K562 (cell line): ENCODE results near the gene LTBR. TPM values are rescaled to one million over a fixed set of nuclear protein-coding genes. Genes with fewer than 3 reads are reported as not detected.

Experiments
- ATAC-seq: fragments of 200-7000 bp; cut with Tn5 transposase; 3 replicates; pipeline ENCODE4 v1.9.1; 2020; ENCODE audit warnings: moderate library complexity
- BruUV-seq: library from RNA; stranded (reverse); fragments of 400-500 nt; replicated peaks from 2 replicates; lab custom pipeline; 2021; lab: Mats Ljungman, UMichigan
- CTCF ChIA-PET: fragments of 300-600 bp; formaldehyde crosslinking; extraction: SDS; loops from one replicate; lab custom pipeline; 2021; ENCODE audit warnings: low intra/inter-chr PET ratio; lab: Yijun Ruan, JAX
- POLR2A ChIA-PET: fragments of 300-600, 350-650 bp; sonication (Branson Sonifier 250); formaldehyde crosslinking; extraction: SDS; loops from one replicate; lab custom pipeline; 2021; ENCODE audit warnings: antibody characterized with exemption, inconsistent platforms; lab: Yijun Ruan, JAX
- DNase-seq, 4 experiments: peaks; one replicate each; pipeline versions ENCODE4 v3.0.0 to v3.0.0-alpha.2; 2011 to 2018; ENCODE audit warnings: low spot score in 3 of 4, mixed read lengths in 3 of 4; ENCODE audit errors: extremely low read depth in 1 of 4
- FAIRE-seq: peaks from 2 replicates; lab custom pipeline; 2011; peaks lifted over from hg19 to GRCh38; lab: Jason Lieb, UNC
- H2AFZ ChIP-seq: 2 replicates; pipeline ENCODE4 v1.6.0; 2011; ENCODE audit warnings: low read depth, low read length, control low read depth, inconsistent platforms
- H3K27ac ChIP-seq: fragments of 200-600 bp; 3 replicates; pipeline ENCODE4 v1.8.0; 2011; ENCODE audit warnings: low read depth, mild to moderate bottlenecking, control low read depth, inconsistent platforms, low read length, moderate library complexity, mixed read lengths; ENCODE audit errors: extremely low read depth
- H3K27me3 ChIP-seq, 2 experiments: fragments of 300-600 bp in 1 of 2; 2 replicates in 1 of 2; 3 replicates in 1 of 2; pipeline versions ENCODE4 v1.6.0 to v1.8.0; 2011; ENCODE audit warnings: inconsistent platforms in 2 of 2, low read length in 2 of 2, mild to moderate bottlenecking in 1 of 2, mixed read lengths in 1 of 2, moderate library complexity in 1 of 2; ENCODE audit not compliant: control insufficient read depth in 2 of 2, insufficient read depth in 2 of 2
- H3K36me3 ChIP-seq: fragments of 300-600 bp; 3 replicates; pipeline ENCODE4 v1.8.0; 2011; ENCODE audit warnings: mild to moderate bottlenecking, low read length, inconsistent platforms; ENCODE audit not compliant: control insufficient read depth, insufficient read depth
- H3K4me1 ChIP-seq, 2 experiments: fragments of 200-600 bp in 1 of 2; replicated peaks in 1 of 2; 2 replicates in 1 of 2; 3 replicates in 1 of 2; pipeline versions ENCODE4 v1.5.1 to v1.8.0; 2011; ENCODE audit warnings: inconsistent platforms in 2 of 2, low read length in 2 of 2, mild to moderate bottlenecking in 1 of 2, mixed read lengths in 1 of 2, moderate library complexity in 1 of 2; ENCODE audit not compliant: control insufficient read depth in 2 of 2, insufficient read depth in 2 of 2
- H3K4me2 ChIP-seq: 2 replicates; pipeline ENCODE4 v1.6.1; 2011; ENCODE audit warnings: low read length, control low read depth, inconsistent platforms, mixed read lengths; ENCODE audit not compliant: insufficient read depth
- H3K4me3 ChIP-seq: fragments of 200-600 bp; sonication (generic), shearing (Covaris generic); 2 replicates; pipeline ENCODE4 v1.5.1; 2016; ENCODE audit warnings: control low read depth, inconsistent platforms
- H3K79me2 ChIP-seq: fragments of 200-600 bp; 3 replicates; pipeline ENCODE4 v1.8.0; 2011; ENCODE audit warnings: low read length, inconsistent platforms; ENCODE audit not compliant: control insufficient read depth, insufficient read depth
- H3K9ac ChIP-seq, 2 experiments: 2 replicates each; pipeline versions ENCODE4 v1.6.0 to v1.6.1; 2011; ENCODE audit warnings: low read depth in 2 of 2, low read length in 2 of 2, control low read depth in 1 of 2, inconsistent platforms in 1 of 2, mild to moderate bottlenecking in 1 of 2, mixed read lengths in 1 of 2; ENCODE audit not compliant: insufficient read depth in 1 of 2
- H3K9me1 ChIP-seq: one replicate; pipeline ENCODE4 v1.6.0; 2011; ENCODE audit warnings: inconsistent platforms, mild to moderate bottlenecking, low read length, moderate library complexity; ENCODE audit not compliant: control insufficient read depth, insufficient read depth
- H3K9me3 ChIP-seq: replicated peaks from 2 replicates; pipeline ENCODE4 v1.5.1; 2011; ENCODE audit warnings: low read depth, low read length, inconsistent platforms; ENCODE audit not compliant: control insufficient read depth, insufficient read depth
- H4K20me1 ChIP-seq: replicated peaks from 2 replicates; pipeline ENCODE4 v1.6.1; 2011; ENCODE audit warnings: low read length, inconsistent platforms, mixed read lengths; ENCODE audit not compliant: control insufficient read depth, insufficient read depth
- CREB3 ChIP-seq: fragments of 450-650 bp; conservative IDR thresholded peaks from 2 replicates; pipeline ENCODE4 v1.6.1; 2016; ENCODE audit warnings: missing genetic modification characterization, low read depth, mild to moderate bottlenecking, missing compliant biosample characterization, moderate library complexity
- POLR2G ChIP-seq: fragments of 200-400 bp; formaldehyde crosslinking; IDR thresholded peaks from 2 replicates; pipeline ENCODE4 v1.6.1; 2017; ENCODE audit warnings: low read depth, mild to moderate bottlenecking, antibody characterized with exemption, low read length, moderate library complexity
- SIN3B ChIP-seq: fragments of 450-650 bp; IDR thresholded peaks from 2 replicates; pipeline ENCODE4 v1.6.1; 2017; ENCODE audit warnings: low read depth, mild to moderate bottlenecking, moderate library complexity
- SMAD1 ChIP-seq: fragments of 150-350 bp; IDR thresholded peaks from 2 replicates; pipeline ENCODE4 v1.6.1; 2014; ENCODE audit warnings: low read length, low read depth; ENCODE audit not compliant: partially characterized antibody
- SMAD2 ChIP-seq: fragments of 150-350 bp; IDR thresholded peaks from 2 replicates; pipeline ENCODE4 v1.6.1; 2014; ENCODE audit warnings: low read depth, mild to moderate bottlenecking, low read length
- USF2 ChIP-seq: sonication (generic); formaldehyde crosslinking; IDR thresholded peaks from 2 replicates; pipeline ENCODE4 v1.5.0; 2020; ENCODE audit warnings: missing genetic modification reagents
- ZEB2 ChIP-seq: fragments of 450-650 bp; IDR thresholded peaks from 2 replicates; pipeline ENCODE4 v1.6.1; 2016
- WGBS: fragments of 100-300 bp; shearing (Covaris generic); methylation state at CpG from one replicate; pipeline ENCODE4 v1.1.6; 2016; ENCODE audit warnings: low coverage, mixed read lengths; ENCODE audit not compliant: insufficient coverage; ENCODE audit errors: missing lambda C conversion rate; 5-methylcytosine and 5-hydroxymethylcytosine counted together
- in situ Hi-C: fragments of 300-500 bp; cut with MboI; formaldehyde crosslinking; loops from 4 replicates; pipeline ENCODE4 v1.15.0; 2018; ENCODE audit warnings: inconsistent platforms, mixed read lengths
- intact Hi-C: fragments of 100-400 bp; cut with micrococcal nuclease; formaldehyde crosslinking; loops from 2 replicates; pipeline ENCODE4 v1.14.2; 2022
- polyA plus RNA-seq, 8 experiments: library from polyadenylated mRNA; depleted of rRNA in 4 of 8; stranded (reverse) in 5 of 8; unstranded in 3 of 8; fragments of >200 nt; fragmentation: Nextera tagmentation in 2 of 8; fragmentation: Illumina TruSeq in 1 of 8; extraction: Ambion mirVana in 2 of 8; extraction: Trizol in 1 of 8; gene quantifications; 2 replicates each; pipeline versions ENCODE4 v1.2.1 to v1.2.3, GENCODE V29; 2011 to 2014; ENCODE audit warnings: inconsistent platforms in 1 of 8, missing spikeins in 1 of 8
- total RNA-seq, 7 experiments: library from RNA; depleted of rRNA in 6 of 7; stranded (reverse); fragments of >200 nt in 6 of 7; fragmentation: Illumina TruSeq in 2 of 7; extraction: Trizol in 2 of 7; gene quantifications; 2 replicates each; pipeline versions ENCODE4 v1.2.1 to v1.2.3, GENCODE V29; 2011 to 2021; ENCODE audit warnings: low replicate concordance in 1 of 7
- TF ChIP-seq, protein P1 (sequence below), 2 experiments: fragments of 450-650 bp; IDR thresholded peaks; 2 replicates each; pipeline ENCODE4 v1.6.1; 2018; ENCODE audit warnings: mild to moderate bottlenecking in 2 of 2, low read depth in 1 of 2; ENCODE audit not compliant: partially characterized antibody in 2 of 2

LTBR gene
- total and polyA plus RNA-seq, 9 of the 15 experiments (the other 6 are each of a cell fraction or from before 2014, with no cell fraction given): 0.96 to 69.0 (median 35.3) TPM

- no peak for TF ChIP-seq SMAD2
- TF ChIP-seq ZEB2: no peak
- peak; percentile 11; the same call in 1 of the 2 replicates for TF ChIP-seq POLR2G
- no peak for TF ChIP-seq SMAD1
- TF ChIP-seq USF2 (CRISPR knock-in tag): no peak
- TF ChIP-seq SIN3B: no peak
- TF ChIP-seq, protein P1, sequence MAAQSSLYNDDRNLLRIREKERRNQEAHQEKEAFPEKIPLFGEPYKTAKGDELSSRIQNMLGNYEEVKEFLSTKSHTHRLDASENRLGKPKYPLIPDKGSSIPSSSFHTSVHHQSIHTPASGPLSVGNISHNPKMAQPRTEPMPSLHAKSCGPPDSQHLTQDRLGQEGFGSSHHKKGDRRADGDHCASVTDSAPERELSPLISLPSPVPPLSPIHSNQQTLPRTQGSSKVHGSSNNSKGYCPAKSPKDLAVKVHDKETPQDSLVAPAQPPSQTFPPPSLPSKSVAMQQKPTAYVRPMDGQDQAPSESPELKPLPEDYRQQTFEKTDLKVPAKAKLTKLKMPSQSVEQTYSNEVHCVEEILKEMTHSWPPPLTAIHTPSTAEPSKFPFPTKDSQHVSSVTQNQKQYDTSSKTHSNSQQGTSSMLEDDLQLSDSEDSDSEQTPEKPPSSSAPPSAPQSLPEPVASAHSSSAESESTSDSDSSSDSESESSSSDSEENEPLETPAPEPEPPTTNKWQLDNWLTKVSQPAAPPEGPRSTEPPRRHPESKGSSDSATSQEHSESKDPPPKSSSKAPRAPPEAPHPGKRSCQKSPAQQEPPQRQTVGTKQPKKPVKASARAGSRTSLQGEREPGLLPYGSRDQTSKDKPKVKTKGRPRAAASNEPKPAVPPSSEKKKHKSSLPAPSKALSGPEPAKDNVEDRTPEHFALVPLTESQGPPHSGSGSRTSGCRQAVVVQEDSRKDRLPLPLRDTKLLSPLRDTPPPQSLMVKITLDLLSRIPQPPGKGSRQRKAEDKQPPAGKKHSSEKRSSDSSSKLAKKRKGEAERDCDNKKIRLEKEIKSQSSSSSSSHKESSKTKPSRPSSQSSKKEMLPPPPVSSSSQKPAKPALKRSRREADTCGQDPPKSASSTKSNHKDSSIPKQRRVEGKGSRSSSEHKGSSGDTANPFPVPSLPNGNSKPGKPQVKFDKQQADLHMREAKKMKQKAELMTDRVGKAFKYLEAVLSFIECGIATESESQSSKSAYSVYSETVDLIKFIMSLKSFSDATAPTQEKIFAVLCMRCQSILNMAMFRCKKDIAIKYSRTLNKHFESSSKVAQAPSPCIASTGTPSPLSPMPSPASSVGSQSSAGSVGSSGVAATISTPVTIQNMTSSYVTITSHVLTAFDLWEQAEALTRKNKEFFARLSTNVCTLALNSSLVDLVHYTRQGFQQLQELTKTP (IDR thresholded peaks at IDR 0.05; ENCODE audit: low read depth in 1 of 2, partially characterized antibody in 2 of 2): no peak
- no peak for TF ChIP-seq CREB3 (tag)
- CTCF ChIA-PET: no interaction called here
Measured at GRCh38 chr12:6390084-6390799, 6.3 kb downstream of the LTBR start.

More at GRCh38 chr12:6390084-6390799, 6.3 kb downstream of the LTBR start:
- POLR2A ChIA-PET: interaction anchor here (1.1 to 1.4 kb wide), 2 partner anchors 55 to 145 kb away, joined by 3 read pairs; no protein-coding TSS in a partner anchor
- no peak; the same call in 1 of the 3 replicates for ATAC-seq
- Histone ChIP-seq H2AFZ (no peak overlapping the region), H3K27me3 (no peaks in the 10 kb centered on the region), H4K20me1 (no peaks in the 10 kb centered on the region; the same call in 1 of the 2 replicates), H3K27ac (no peak overlapping the region), H3K9me1 (no peaks in the 10 kb centered on the region), H3K4me3 (no peak overlapping the region), H3K9me3 (no peaks in the 10 kb centered on the region), H3K79me2 (peaks cover 8% of the 10 kb centered on the region), H3K4me2 (no peak overlapping the region), H3K4me1 (peaks cover 11 to 31% of the 10 kb centered on the region in 2 experiments; a peak in 4 of 5 replicates), H3K9ac (no peak overlapping the region), H3K36me3 (peaks cover 62% of the 10 kb centered on the region)
- intact Hi-C loops: no loop called here
- BruUV-seq: no TSS peak
- DNase-seq: no peak
- in situ Hi-C loops: no loop called here
- WGBS: 88% methylated on average over 4 of the region's 15 CpGs
- no peak for FAIRE-seq
